ENCODE measurements around the gene LHCGR.

LHCGR gene

GRCh38 chr2:48787580-48787979 lies 32.1 kb upstream of the LHCGR start:
- POLR2A ChIA-PET, result no interaction called here
- no peak for TF ChIP-seq CTCF (IDR thresholded peaks at IDR 0.05; ENCODE audit: control extremely low read depth, extremely low read depth, low read depth, missing control alignments)
- DNase-seq (ENCODE audit: extremely low spot score), result no peak
- CTCF ChIA-PET, result interaction anchor here (1.8 kb wide), 1 partner anchor 14 kb away, joined by 7 read pairs; no protein-coding TSS in a partner anchor

- DNase-seq (ENCODE audit: extremely low spot score), result no peak
- POLR2A ChIA-PET, result no interaction called here
- TF ChIP-seq CTCF (IDR thresholded peaks at IDR 0.05; ENCODE audit: control extremely low read depth, extremely low read depth, low read depth, missing control alignments), result no peak
- CTCF ChIA-PET, result no interaction called here
Observed at GRCh38 chr2:48781366-48781765, 25.8 kb upstream of the LHCGR start.

- no peak for TF ChIP-seq CTCF (IDR thresholded peaks at IDR 0.05; ENCODE audit: control extremely low read depth, extremely low read depth, low read depth, missing control alignments)
- ChIA-PET CTCF (no interaction called here), POLR2A (no interaction called here)
- no peak for DNase-seq (ENCODE audit: extremely low spot score)
Observed at GRCh38 chr2:48779019-48779716, 23.6 kb upstream of the LHCGR start.

- TF ChIP-seq CTCF (IDR thresholded peaks at IDR 0.05; ENCODE audit: control extremely low read depth, extremely low read depth, low read depth, missing control alignments), result no peak
- CTCF ChIA-PET, result no interaction called here
- POLR2A ChIA-PET, result no interaction called here
- DNase-seq (ENCODE audit: extremely low spot score), result no peak
Observed at GRCh38 chr2:48774251-48774650, 18.7 kb upstream of the LHCGR start.

- ChIA-PET CTCF (interaction anchor here (1.3 kb wide), 1 partner anchor 13 kb away, joined by 4 read pairs; no protein-coding TSS in a partner anchor), POLR2A (no interaction called here)
- DNase-seq (ENCODE audit: extremely low spot score), result no peak
- TF ChIP-seq CTCF (IDR thresholded peaks at IDR 0.05; ENCODE audit: control extremely low read depth, extremely low read depth, low read depth, missing control alignments), result no peak
Observed at GRCh38 chr2:48771241-48772014, 15.9 kb upstream of the LHCGR start.

- DNase-seq (ENCODE audit: extremely low spot score), result no peak
- TF ChIP-seq CTCF (IDR thresholded peaks at IDR 0.05; ENCODE audit: control extremely low read depth, extremely low read depth, low read depth, missing control alignments), result no peak
- POLR2A ChIA-PET, result no interaction called here
- CTCF ChIA-PET, result no interaction called here
Observed at GRCh38 chr2:48770181-48770580, 14.7 kb upstream of the LHCGR start.
